Retina (tissue), 1 donor: ENCODE data around the gene CTDSP2.
"Not testable (repeated sequence)": the region's sequence is repeated elsewhere in the genome, so short reads cannot be mapped to it uniquely, and the experiment has no call there.

Experiments
- DNase-seq: peaks from one replicate; pipeline ENCODE4 v3.0.0-alpha.2; 2016

Gene CTDSP2

DNA sequence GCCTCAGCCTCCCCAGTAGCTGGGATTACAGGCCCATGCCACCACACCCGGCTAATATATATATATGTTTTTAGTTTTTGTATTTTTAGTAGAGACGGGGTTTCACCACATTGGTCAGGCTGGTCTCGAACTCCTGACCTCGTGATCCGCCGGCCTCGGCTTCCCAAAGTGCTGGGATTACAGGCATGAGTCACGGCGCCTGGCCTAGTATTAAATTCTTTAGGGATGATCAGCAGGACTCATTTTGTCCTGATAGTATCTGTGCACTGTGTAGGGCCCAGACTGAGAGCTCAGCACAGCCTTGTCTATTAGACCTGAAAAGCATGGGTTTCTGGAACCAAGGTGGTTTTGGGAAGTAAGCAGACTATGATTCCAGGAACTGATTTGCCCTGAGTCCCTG lies 34.5 kb upstream of the CTDSP2 start:
- not testable (repeated sequence) for DNase-seq

DNA sequence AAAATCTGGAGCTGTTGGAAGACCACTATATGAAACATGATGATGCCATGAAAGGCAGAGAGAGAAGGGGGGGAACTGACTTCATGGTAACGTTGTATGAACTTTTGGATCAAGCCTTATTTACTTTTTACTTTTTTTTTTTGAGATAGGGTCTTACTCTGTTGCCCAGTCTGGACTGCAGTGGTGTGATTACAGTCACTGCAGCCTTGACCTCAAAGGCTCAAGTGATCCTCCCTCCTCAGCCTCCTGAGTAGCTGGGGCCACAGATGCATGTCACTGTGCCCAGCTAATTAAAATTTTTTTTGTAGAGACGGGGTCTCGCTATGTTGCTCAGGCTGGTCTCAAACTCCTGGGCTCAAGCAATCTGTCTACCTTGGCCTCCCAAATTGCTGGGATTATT lies 31.3 kb upstream of the CTDSP2 start:
- DNase-seq: no peak

DNA sequence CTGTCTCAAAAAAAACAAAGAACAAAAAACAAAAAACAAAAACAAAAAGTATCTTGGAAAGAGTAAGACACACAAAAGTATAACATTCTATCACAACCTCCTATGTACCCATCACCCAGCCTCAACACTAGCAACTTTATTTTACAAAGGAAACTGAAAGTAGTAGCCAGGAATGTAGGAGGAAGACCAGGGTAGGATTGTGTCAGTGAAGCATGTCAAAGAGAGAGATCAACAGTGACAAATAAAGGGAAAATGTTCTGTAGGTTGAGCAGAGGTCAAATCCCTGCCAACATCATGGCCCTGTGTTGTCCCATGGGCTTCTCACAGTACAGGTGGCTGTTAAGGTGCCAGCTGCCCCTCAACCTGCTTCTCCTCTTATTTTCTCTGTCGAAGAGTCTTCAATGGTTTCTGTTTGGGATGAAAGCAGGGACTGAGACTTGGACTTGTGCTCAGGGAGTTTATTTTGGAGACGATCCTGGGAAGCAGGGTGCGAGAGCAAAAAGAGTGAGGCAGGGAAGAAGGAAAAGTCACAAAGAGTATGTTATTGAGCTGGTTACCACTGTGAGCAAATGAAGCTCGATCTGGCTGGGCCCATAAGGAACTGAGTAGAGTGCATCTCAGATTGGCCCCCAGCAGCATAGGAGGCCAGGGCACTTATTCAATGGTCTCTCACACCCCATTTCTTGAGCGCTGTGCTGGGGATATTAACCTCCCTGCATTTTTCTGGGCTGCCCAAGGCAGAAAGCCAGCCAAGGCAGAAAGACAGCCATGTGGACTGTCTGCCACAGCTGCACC lies 29.4 kb upstream of the CTDSP2 start:
- DNase-seq: no peak

DNA sequence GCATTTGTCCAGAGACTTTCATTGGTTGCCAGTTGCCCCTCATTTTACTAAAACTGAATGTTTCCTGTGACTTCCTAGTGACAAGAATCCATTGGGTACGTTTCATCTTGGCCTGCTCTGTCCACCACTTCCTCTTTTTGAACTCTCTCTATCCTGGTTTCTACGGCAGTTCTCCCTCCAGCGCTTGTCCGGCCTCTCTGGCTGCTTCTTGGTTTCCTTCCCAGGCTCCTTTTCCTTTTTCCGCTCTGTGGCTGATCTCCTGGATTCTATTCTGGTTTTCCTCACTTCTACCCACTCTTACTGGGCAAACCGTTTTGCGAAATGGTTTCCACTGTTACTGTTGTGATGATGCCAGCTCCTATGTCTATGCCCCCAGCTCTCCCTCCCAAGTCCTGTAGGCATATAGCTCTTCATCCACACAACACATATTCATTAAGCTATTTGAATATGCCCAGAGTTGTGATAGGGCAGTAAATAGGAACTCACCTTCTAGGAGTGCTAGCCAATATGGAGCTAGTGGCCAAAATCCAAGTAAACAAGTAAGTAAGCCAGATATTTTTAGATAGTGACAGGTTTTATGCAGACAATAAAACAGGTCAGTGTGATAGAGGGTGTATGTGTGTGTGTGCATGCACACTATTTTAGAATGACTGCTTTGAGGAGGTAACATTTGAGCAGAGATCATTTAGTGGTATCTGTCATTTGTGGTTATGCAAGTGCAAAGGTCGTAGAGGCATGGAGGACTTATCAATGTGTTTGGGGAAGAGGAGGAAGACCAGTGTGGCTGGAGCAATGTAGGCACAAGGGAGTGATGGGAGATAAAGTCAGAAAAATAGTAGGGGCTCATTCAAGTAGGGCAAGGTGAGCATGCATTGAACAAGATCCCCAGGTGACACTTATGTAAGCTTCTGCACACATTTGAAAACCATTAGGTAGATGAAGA lies 27.9 kb upstream of the CTDSP2 start:
- no peak for DNase-seq

DNA sequence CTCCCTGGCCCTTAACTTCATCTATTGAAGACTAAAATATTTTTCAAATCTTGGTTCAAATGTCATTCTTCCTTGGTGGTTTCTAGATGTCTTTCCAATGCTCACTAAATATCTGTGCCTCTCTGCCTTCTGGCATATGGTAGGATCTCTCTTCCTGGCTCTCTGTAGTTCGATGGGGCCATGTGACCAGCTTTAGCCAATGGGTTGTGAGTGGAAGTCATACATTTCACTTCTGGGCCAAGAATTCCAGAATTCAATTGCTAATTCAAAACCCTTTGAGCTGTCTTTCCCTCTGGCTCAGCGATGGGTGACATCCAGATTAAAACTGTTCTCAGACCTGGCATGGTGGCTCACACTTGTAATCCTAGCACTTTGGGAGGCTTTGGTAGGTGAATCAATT lies 25.8 kb upstream of the CTDSP2 start:
- no peak for DNase-seq

DNA sequence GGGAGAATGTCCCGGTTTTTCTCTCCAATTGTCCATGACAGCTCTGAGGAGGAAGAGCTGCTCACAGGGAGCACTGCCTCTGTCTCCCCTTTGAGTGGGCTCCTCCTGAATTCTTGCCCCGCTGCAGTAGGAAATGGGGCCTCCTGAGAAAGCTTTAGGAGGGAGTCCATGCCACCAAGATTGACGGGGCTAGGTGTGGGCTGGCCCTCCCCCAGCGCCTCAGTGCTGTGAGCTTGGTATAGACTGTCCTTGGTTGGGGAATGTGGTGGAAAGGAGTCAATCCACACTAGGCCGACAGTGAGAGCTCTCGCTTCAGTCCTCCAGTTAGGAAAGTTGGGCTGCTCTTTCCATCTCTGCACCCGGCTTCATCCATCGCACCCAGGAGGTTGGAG lies 23.4 kb upstream of the CTDSP2 start:
- no peak for DNase-seq

DNA sequence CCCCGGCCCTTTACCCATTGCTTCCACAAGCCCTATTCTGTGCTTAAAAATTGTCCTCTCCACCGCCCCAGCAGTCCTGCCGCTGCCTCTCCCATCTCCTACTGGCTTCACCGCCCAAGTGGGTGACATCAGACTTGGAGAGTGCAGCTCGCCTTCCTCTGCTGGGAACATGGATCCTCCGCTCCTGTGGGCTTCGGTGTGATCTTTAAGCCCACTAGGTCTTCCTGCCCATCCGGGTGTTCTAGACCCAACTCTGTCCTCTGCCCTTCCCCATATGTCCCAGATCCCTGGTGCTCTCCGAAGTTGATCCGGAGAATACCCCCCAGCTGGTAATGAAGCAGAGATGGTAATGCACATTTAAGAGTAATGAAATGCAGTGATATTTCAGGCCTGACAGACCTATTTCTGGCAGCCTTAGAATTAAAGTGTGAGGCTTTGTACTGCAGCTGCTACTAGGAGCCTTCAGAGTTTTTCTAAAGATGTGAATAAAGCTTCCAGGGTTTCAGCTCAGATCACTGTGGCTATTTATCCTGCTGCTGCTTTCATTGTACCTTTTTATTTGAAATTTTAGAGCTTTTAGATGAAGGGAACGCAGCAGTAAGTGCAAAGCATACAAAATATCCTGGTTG lies 22.9 kb upstream of the CTDSP2 start:
- DNase-seq: no peak

DNA sequence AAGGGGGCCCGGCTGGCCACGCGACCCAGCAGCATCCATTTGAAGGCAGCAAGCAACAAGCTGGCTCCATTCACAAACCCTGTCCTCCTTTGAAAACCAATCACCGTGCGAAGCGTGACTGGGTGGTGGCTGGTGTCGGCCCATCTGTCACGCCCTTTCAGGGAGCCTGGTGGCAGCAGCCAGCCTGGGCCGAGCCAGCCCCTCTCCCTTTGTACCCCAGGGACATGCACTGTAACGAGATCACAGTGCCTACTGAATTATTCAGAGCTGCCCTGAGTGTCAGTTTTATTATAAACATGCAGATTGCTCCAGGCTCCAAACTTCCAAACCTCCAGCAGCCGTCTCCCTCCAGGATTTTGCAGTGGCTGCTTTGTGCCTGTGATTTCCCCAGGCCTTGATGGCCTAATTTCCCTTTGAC lies 22.3 kb upstream of the CTDSP2 start:
- DNase-seq: peak; percentile 87

DNA sequence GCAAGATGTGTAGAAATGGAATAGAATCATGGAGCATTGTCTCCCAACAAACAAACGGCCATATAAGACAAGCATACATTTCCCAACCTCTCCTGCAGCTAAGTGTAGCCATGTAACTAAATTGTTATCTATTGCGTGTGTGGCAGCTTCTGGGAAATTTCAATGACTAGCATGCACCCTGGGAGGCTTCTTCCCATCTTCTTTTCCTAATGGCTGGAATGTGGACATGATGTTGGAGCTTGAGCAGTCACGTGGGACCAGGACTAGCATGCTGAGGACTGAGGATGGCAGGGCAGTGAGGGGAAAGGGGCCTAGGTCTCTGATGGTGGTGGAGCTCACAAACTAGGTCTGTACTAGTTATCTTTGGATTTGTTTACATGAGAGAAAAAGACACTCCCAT lies 21.7 kb upstream of the CTDSP2 start:
- DNase-seq: no peak

DNA sequence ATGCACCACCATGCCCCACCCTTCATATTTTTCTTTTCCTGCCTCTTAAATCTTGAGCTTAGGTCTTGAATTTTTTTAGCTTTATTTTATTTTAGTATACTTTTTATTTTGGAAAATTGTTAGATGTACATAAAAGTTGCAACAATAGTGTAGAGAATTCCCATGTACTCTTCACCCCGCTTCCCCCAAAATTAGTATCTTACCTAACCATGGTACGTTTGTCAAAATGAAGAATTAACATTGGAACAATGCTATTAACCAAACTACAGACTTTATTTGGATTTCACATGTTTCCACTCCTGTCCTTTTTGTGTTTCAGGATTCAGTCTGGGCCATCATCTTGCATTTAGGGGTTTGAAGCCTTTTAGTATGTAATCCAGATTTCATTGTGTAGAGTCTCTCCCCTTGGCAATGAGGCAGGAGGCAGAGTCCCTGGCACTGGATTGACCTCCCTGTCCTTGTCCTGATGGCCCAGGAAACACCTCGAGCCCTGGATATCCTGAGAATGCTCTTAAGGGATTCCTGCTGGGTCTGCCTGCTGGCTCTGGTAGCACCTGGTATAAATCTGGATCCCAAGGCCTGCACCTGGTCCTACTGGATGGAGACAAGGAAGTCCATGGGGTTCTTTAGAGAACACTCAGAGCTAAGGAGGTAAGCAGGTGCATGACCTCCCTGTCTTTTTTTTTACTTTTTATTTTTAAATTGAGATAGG lies 19.9 kb upstream of the CTDSP2 start:
- no peak for DNase-seq

DNA sequence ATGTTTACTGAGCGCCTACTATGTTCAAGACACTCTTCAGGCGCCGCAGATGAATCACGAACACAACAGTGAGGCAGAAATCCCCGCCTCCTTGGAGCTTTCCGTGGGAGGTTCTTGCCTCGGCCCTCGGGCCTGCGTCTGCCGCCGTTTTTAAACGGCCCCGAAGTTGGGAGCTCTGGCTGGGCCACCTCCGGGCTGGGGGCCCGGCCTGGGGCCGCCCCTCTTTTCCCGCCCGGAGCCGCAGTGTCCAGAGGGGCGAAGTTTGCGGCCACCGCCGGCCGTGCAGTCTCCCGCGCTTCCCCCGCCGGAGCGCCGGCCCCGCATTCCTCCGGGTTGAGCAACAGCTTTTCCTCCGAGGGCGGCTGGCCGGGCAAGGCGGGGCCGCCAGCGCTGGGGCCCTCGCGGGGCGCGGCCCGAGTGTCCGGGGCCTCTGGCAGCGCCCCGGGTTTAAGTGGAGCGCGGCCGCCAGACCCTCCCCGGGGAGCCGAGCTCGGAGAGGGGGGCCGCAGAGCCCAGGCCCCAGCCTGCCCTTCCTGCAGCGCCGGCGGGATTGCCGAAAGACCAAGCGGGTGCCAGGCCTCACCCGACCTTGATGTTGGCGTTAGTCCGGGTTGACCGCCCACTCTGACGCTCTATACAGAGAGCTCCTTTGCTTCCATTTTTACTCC lies 18.7 kb upstream of the CTDSP2 start:
- DNase-seq: peak; percentile 83

DNA sequence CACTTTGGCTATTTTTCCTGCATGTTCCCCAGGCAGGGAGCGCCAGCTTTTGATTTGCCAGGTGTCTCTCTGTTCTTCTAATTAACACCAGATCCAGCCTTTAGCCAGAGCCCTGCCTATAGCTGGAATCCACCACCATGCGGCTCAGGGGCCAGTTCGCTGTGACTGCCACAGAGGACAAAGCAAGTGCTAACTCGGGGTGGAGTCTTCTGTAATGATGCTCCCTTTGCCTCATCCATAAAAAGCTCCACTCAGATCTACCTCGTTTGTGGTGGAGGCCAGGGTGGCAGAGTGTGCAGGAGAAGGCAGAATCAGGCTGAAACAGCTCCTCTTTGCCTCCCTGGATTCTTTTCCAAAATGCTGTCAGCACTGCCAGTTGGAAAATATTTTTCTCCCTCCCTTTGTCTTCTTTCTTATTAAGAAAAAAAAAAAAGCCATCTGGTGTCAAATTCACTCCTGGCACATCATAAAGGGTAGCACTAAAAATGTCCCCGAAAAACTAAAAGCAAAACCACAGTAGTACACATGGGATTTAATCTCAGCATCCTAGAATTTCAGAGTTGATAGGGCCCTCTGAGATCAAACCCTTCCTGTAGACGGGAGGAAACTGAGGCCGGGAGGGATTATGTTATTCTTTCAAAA lies 18.0 kb upstream of the CTDSP2 start:
- peak; percentile 70 for DNase-seq

DNA sequence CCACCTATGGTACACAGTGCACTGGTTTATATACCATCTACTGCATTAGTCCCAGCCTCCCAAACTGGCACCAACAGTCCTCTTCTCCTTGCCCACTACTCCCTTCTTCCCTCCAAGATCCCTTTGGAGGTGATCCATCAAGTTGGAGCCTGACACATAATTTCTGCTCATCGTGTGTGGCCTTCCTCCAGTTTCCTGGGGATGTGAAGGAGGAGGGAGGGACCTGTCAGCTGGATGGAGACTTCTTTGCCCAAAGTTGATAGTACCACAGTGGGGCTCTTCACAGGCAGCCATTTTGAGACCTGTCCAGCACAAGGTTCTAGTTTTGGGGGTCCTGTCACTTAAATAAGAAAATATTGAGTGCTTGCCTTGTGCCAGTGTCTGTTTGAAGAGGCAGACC lies 17.1 kb upstream of the CTDSP2 start:
- no peak for DNase-seq

DNA sequence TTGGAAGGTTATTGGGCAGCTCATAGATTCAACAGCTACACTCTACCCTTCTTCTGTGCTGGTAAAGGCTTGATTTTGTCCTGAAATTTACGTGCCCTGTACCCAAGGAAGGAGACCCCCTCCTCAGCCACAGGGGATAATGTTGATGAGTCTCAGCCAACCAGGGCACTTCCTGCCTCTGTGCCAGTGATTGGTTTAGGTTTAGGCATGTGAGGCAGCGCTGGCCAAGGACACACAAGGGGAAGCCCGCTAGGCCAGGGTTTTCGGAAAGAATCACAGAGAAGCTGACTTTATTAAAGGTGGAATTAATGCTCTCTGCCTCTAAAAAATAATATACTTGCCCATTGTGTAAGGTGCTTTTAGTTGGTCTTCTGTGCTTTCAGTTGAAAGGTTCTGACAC lies 15.4 kb upstream of the CTDSP2 start:
- no peak for DNase-seq

DNA sequence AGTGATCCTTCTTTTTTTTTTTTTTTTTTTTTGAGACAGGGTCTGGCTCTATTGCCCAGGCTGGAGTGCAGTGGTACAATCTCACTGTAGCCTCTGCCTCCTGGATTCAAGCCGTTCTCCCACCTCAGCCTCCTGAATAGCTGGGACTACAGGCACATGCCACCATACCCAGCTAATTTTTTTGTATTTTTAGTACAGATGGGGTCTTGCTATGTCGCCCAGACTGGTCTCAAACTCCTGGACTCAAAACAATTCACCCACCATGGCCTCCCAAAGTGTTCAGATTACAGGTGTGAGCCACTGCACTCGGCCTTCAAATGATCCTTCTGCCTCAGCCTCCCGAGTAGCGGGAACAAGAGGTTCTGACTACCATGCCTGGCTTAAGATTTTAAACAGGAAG lies 14.4 kb upstream of the CTDSP2 start:
- DNase-seq: not testable (repeated sequence)

DNA sequence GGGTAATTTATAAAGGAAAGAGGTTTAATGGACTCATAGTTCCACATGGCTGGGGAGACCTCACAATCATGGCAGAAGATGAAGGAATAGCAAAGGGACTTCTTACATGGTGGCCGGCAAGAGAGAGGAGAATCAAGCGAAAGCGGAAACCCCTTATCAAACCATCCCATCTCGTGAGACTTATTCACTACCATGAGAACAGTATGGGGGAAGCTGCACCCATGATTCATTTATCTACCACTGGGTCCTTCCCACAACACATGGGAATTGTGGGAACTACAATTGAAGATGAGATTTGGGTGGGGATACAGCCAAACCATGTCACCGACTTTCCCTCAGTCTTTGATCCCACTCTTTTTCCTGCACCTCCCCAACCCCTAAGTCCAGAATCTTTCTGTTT lies 12.6 kb upstream of the CTDSP2 start:
- DNase-seq: no peak

DNA sequence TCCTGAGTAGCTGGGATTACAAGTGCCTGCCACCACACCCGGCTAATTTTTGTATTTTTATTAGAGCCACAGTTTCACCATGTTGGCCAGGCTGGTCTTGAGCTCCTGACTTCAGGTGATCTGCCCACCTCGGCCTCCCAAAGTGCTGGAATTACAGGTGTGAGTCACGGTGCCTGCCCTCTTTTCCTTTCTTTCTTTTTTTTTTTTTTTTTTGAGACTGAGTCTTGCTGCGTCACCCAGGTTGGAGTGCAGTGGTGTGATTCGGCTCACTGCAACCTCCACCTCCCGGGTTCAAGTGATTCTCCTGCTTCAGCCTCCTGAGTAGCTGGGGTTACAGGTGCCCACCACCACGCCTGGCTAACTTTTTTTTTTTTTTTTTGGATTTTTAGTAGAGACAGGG lies 11.6 kb upstream of the CTDSP2 start:
- not testable (repeated sequence) for DNase-seq

DNA sequence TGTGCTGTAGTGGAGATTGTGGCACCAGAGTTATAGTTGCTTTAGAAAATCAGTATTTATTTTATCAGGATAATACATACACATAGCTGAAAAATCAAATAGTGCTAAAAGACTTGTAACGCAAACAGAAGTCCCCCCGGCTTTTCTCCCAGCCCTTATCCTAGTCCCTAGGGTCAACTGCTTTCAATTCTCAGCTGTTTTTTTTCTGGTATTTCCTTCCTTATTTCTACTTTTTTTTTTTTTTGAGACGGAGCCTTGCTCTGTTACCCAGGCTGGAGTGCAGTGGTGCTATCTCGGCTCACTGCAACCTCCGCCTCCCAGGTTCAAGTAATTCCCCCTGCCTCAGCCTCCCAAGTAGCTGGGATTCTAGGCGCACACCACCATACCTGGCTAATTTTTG lies 8.4 kb upstream of the CTDSP2 start:
- DNase-seq: no peak

DNA sequence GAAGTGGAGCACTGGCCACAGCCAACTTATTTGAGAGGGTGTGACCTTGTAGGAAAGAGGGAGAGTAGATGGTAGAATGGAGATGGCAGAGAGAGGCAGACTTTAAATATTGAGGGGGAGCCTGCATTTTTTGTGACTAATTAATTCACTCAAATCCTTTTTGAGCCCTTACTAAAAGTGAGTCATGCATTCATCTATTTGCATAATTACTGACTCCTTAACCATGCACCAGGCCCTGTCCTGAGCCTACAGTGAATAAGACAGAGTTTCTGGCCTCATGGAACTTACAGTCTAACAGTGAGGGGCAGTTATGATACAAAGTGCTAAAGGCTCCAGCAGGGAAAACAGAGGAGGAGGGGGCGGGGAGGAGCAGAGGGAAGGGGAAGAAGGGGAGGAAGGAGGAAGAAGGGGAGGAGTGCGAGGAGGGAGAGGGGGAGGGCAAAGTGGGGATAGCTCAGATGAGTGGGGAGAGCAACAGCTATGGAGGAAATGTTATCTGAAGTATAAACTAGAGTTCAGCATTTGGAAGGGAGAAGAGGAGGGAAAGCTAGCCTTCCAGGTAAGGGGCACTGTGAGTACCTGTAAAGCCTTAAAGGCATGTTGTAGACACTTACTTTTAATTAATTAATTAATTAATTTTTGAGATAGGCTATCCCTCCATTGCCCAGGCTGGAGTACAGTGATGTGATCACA lies 7.5 kb upstream of the CTDSP2 start:
- no peak for DNase-seq

DNA sequence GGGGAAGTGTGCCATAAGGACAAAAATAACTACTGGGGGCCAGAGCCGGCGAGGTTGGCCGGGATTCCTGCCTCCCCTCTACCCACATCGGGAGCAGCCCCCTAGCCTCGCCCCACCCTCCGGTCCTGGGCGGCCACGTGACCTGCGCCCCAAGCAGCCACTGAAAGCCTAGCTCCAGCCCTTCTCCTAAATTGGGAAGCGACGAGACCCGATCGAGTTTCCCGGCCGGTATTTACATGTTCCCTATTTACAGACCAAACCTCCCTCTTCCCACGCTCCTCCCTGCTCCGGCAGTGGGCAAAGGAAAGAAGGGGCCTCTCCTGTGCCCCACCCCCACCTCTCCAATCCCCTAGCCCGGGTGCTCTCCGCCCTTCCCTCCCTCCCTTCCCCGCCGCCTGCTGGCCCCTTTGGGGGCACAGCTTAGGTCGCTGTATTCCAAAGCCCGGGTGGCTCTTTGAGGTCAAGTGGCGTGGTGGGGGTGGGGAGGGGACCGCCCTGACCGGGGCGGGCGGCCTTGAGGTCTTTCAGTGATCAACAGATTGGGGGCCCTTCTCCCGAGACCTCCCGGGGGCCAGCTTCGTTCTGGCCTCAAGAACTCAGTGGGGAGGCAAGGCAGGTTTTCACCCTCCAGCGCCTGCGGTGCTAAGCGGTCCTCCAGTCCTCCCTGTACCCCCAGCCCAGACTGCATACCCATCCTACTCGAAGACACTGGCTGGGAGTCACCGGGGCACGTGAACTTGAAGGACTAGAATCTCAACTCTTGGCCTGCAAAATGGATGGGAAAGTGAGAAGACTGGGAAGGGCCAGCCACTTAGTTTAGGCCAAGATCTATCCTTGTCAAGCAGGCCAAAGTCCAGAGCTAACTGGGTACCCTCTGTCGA lies 6.3 kb upstream of the CTDSP2 start:
- DNase-seq: peak; percentile 81
